Measurements from ENCODE around the gene ZBTB44. TPM values are rescaled to one million over a fixed set of nuclear protein-coding genes. Genes with fewer than 3 reads are reported as not detected.

Gene ZBTB44
- total and polyA plus RNA-seq, 2 donors (not counting 1 experiment from before 2014, with no cell fraction given) = 22.8 to 36.5 TPM

DNA sequence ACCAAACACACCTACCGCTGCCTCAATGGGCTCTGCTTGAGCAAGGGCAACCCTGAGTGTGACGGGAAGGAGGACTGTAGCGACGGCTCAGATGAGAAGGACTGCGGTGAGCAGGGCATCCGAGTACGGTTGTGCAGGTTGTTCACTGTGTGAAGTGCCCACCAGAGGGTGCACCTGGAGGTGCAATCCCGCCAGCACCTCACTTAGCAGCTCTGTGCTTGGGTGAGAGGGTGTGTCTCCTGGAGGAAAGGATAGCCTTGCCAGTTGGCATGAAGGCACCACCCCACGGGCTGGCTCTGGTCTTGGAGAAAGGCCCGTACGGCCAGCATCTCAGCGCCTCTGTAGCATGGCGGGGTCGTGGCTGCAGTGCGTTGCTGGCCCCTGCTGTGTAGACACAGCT, 115.8 kb downstream of the ZBTB44 start:
- Histone ChIP-seq H2AFZ (ENCODE audit: low read length) (no peak overlapping the region), H3K79me2 (ENCODE audit: control insufficient read depth, insufficient read depth, low read length) (no peaks in the 10 kb centered on the region), H3K27ac (ENCODE audit: insufficient read depth, low read length) (no peak overlapping the region), H3K4me1 (ENCODE audit: control insufficient read depth, extremely low read depth, insufficient read depth, low read length) (no peaks in the 10 kb centered on the region), H3K4me2 (ENCODE audit: extremely low read depth, insufficient read depth, low read length) (no peak overlapping the region), H4K20me1 (ENCODE audit: control insufficient read depth, extremely low read depth, insufficient read depth, low read length) (no peaks in the 10 kb centered on the region), H3K27me3 (ENCODE audit: control insufficient read depth, insufficient read depth, low read length) (no peaks in the 10 kb centered on the region), H3K36me3 (ENCODE audit: control insufficient read depth, insufficient read depth, low read length) (no peaks in the 10 kb centered on the region), H3K4me3 (replicated peaks in 1 of 4; ENCODE audit: control extremely low read depth in 1 of 4, insufficient read depth in 1 of 4, low read depth in 3 of 4, low read length in 4 of 4) (no peak overlapping the region), H3K9ac (ENCODE audit: insufficient read depth, low read length) (no peak overlapping the region), H3K9me3 (ENCODE audit: control insufficient read depth, insufficient read depth, low read depth, low read length) (no peaks in the 10 kb centered on the region)
- no peak for TF ChIP-seq EZH2 (IDR thresholded peaks at IDR 0.05; ENCODE audit: low read length, missing control alignments)
- TF ChIP-seq, protein P1, sequence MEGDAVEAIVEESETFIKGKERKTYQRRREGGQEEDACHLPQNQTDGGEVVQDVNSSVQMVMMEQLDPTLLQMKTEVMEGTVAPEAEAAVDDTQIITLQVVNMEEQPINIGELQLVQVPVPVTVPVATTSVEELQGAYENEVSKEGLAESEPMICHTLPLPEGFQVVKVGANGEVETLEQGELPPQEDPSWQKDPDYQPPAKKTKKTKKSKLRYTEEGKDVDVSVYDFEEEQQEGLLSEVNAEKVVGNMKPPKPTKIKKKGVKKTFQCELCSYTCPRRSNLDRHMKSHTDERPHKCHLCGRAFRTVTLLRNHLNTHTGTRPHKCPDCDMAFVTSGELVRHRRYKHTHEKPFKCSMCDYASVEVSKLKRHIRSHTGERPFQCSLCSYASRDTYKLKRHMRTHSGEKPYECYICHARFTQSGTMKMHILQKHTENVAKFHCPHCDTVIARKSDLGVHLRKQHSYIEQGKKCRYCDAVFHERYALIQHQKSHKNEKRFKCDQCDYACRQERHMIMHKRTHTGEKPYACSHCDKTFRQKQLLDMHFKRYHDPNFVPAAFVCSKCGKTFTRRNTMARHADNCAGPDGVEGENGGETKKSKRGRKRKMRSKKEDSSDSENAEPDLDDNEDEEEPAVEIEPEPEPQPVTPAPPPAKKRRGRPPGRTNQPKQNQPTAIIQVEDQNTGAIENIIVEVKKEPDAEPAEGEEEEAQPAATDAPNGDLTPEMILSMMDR (conservative IDR thresholded peaks at IDR 0.05 in 1 of 2, IDR thresholded peaks at IDR 0.05 in 1 of 2; ENCODE audit: low read depth in 1 of 2, low read length in 2 of 2) = no peak
- no peak for DNase-seq (ENCODE audit: low read depth in 2 of 2)

DNA sequence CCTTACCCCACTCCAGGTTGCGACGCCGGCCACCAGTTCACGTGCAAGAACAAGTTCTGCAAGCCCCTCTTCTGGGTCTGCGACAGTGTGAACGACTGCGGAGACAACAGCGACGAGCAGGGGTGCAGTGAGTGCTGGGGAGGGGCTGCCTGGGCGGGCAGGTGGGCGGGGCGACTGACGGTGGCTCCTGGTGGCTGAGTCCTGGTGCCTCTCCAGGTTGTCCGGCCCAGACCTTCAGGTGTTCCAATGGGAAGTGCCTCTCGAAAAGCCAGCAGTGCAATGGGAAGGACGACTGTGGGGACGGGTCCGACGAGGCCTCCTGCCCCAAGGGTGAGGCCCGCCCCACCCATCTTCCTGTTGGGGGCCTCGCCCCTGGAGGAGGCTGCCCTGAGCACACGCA, 116.4 kb downstream of the ZBTB44 start:
- TF ChIP-seq, protein P1 (conservative IDR thresholded peaks at IDR 0.05 in 1 of 2, IDR thresholded peaks at IDR 0.05 in 1 of 2; ENCODE audit: low read depth in 1 of 2, low read length in 2 of 2) = no peak
- no peak for TF ChIP-seq EZH2 (IDR thresholded peaks at IDR 0.05; ENCODE audit: low read length, missing control alignments)
- no peak for DNase-seq (ENCODE audit: low read depth in 2 of 2)
- Histone ChIP-seq H3K36me3 (ENCODE audit: control insufficient read depth, insufficient read depth, low read length) (no peaks in the 10 kb centered on the region), H3K27me3 (ENCODE audit: control insufficient read depth, insufficient read depth, low read length) (no peaks in the 10 kb centered on the region), H4K20me1 (ENCODE audit: control insufficient read depth, extremely low read depth, insufficient read depth, low read length) (no peaks in the 10 kb centered on the region), H3K4me1 (ENCODE audit: control insufficient read depth, extremely low read depth, insufficient read depth, low read length) (no peaks in the 10 kb centered on the region), H2AFZ (ENCODE audit: low read length) (no peak overlapping the region), H3K4me3 (replicated peaks in 1 of 4; ENCODE audit: control extremely low read depth in 1 of 4, insufficient read depth in 1 of 4, low read depth in 3 of 4, low read length in 4 of 4) (no peak overlapping the region), H3K9ac (ENCODE audit: insufficient read depth, low read length) (no peak overlapping the region), H3K9me3 (ENCODE audit: control insufficient read depth, insufficient read depth, low read depth, low read length) (no peaks in the 10 kb centered on the region), H3K4me2 (ENCODE audit: extremely low read depth, insufficient read depth, low read length) (no peak overlapping the region), H3K27ac (ENCODE audit: insufficient read depth, low read length) (no peak overlapping the region), H3K79me2 (ENCODE audit: control insufficient read depth, insufficient read depth, low read length) (no peaks in the 10 kb centered on the region)

DNA sequence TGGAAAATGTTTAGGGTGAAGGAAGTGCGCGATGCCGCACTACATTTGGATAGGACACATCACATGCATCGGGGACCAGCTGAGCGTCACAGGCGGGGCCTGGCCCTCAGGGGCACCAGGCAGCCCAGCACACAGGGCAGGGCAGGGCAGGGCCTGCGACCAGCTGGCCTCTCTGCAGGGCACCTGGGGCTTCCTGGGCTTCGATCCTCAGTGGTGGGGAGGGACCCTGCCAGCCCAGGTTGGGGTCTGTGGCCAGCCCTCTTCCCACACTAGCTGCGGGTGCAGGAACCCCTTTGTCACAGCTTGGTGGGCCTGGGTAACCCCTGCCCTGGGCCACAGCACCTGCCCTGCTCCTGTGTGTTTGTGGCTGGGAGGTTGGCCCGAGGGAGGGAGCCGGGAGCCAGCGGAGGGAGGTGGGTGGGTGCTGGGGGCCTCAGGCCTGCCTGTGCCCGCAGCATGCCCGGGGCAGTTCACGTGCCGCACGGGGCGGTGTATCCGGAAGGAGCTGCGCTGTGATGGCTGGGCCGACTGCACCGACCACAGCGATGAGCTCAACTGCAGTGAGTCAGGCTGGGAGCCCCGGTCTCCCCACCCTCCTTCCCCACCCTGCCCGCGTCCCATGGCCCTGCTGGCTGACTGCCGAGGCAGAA, 117.2 kb downstream of the ZBTB44 start:
- peak in 1 of 2 donors; percentile 43 for DNase-seq (ENCODE audit: low read depth in 2 of 2)
- no peaks in the 10 kb centered on the region for H3K36me3 ChIP-seq (ENCODE audit: control insufficient read depth, insufficient read depth, low read length)
- TF ChIP-seq EZH2 (IDR thresholded peaks at IDR 0.05; ENCODE audit: low read length, missing control alignments) = no peak
- TF ChIP-seq, protein P1 (conservative IDR thresholded peaks at IDR 0.05 in 1 of 2, IDR thresholded peaks at IDR 0.05 in 1 of 2; ENCODE audit: low read depth in 1 of 2, low read length in 2 of 2) = no peak

More for the DNA sequence above, 117.2 kb downstream of the ZBTB44 start:
- no peaks in the 10 kb centered on the region for H3K9me3 ChIP-seq (ENCODE audit: control insufficient read depth, insufficient read depth, low read depth, low read length)
- H3K4me2 ChIP-seq (ENCODE audit: extremely low read depth, insufficient read depth, low read length) = no peak overlapping the region
- H3K79me2 ChIP-seq (ENCODE audit: control insufficient read depth, insufficient read depth, low read length) = no peaks in the 10 kb centered on the region
- H4K20me1 ChIP-seq (ENCODE audit: control insufficient read depth, extremely low read depth, insufficient read depth, low read length) = no peaks in the 10 kb centered on the region
- H3K27ac ChIP-seq (ENCODE audit: insufficient read depth, low read length) = no peak overlapping the region
- no peak overlapping the region for H3K4me3 ChIP-seq (replicated peaks in 1 of 4; ENCODE audit: control extremely low read depth in 1 of 4, insufficient read depth in 1 of 4, low read depth in 3 of 4, low read length in 4 of 4)
- no peaks in the 10 kb centered on the region for H3K27me3 ChIP-seq (ENCODE audit: control insufficient read depth, insufficient read depth, low read length)
- H2AFZ ChIP-seq (ENCODE audit: low read length) = no peak overlapping the region
- H3K4me1 ChIP-seq (ENCODE audit: control insufficient read depth, extremely low read depth, insufficient read depth, low read length) = no peaks in the 10 kb centered on the region
- H3K9ac ChIP-seq (ENCODE audit: insufficient read depth, low read length) = no peak overlapping the region

Measured in fibroblast of lung (primary cell).